Stimulated activated CD4-positive, alpha-beta T cell treated with anti-CD3 and anti-CD28 coated beads, Interleukin-1b, Interleukin-23, amount 100 ng/mL, for 24 hours (primary cell): ENCODE data around the gene TAC4.
A peak's percentile ranks its signal among the peaks of the same experiment; 100 is the strongest.

ENCODE experiments used
- DNase-seq, 4 experiments: peaks; one replicate each; pipeline ENCODE4 v3.0.0-alpha.2; 2020; ENCODE audit warnings: low read depth in 4 of 4, low spot score in 1 of 4

Gene TAC4

DNA sequence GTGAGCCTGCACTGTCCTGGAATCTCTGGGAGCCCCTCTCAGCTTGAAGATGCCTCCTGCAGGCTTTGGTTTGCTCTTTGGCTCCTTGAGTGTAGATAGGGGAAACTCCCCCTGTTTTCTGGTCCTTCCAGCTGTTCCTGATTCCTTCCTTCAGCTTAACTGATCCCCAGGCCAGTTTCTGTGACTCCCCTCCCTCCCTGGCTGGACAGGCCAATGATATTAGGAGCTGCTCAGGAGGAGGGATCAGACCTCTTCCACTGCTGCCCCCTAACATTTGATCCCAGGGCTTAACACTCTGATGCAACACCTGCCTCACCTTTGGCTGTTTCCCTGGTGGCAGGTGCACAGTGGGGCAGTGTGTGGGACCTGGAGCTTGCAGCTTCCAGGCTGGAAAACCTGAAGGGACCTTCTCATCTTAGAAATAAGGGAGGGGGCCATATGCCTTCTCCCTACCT lies at the start of gene TAC4:
Gene TAC4, minus strand, starts transcription at position 51 of the 455 bp plus-strand sequence. CDS start 52 bp downstream, outside the sequence.
- DNase-seq: no peak

GRCh38 chr17:49896860-49897259 lies 49.0 kb upstream of the TAC4 start:
- no peak for DNase-seq

DNA sequence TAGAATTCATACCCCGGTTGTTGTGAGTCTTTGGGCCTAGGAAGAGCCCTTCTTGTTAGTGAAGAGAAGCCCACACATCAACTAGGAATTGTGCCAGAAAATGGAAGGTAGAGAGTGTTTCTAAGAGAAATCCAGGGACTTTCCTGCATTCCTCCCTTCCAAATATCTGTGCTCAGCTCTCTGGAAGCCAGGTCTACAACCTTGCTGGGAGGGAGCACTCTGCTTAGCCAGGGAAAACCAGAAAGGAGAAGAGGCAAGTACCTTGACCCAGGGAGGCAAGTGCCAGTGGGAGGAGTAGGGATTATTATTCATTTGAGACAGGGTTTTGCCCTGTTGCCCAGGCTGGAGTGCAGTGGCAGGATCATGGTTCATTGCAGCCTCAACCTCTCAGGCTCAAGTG lies 48.4 kb upstream of the TAC4 start:
- no peak for DNase-seq

GRCh38 chr17:49895812-49896211 lies 47.9 kb upstream of the TAC4 start:
- DNase-seq: no peak

DNA sequence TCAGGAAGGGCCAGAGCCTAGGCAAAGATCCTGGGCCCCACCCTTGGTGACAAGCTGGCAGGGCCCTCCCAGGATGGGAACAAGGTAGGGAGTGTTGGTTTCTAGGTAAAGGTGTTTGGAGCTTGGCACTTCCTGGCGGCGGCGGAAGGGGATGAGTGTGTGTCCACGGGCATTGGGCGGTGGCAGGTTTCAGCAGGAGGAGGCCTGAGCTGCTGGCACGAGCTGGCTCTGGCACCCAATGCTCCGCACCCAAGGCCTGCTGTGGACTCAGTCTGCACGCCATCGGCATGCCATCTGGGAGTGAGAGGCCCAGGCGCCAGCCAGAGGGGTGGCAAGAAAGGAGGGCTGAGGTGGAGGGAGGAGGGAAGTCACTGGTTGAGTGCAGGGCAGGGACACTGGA lies 46.9 kb upstream of the TAC4 start:
- no peak for DNase-seq

DNA sequence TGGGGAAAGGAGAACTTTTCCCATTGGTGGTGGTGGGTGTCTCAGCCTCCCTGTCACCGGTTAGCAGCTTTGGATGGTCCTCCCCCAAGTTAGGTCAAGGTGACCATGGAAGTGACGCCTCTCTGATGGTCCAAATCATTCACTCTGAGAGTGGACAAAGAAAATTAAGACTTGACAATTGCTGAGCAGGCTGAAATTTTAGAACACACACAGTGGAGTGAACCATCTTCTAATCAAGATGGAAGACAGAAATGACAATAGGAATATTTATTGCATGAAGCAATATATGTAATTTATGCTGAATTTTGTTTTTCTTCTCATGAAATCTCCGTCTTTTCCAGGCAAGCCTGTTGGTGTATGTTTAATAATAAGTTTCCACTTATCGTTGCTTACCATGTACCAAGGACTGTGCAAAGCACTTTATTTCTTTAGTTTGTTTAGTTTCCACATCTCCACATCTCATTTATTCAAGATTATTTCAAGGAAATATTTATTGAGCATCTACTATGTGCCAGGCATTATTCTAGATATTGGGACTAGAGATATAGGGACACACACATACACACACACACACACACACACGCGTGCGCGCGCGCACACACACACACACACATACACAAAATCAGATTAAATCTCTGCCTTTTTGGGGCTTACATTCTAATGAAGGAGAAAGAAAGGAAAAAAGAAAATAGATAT lies 44.0 kb upstream of the TAC4 start:
- DNase-seq: no peak

DNA sequence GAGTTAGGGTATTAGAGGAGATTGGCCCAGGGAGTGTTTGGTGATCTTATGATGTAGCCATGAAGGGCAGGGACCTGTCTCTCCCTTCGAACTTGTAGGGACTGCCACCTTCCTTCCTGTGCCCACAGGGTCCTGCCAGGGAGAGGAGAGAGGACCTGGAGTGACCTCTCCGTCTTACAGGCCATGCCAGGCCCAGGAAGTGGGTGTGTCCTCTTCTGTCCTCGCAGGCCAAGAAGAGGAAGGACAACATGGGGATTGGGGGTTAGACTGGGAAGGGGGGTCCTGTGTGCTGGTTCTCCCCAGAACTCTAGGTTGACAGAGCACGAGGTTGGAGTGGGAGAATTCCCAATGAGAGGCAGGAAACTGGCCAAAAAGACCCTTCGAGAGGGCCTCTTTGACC lies 43.4 kb upstream of the TAC4 start:
- no peak for DNase-seq

GRCh38 chr17:49890852-49891251 lies 43.0 kb upstream of the TAC4 start:
- no peak for DNase-seq

DNA sequence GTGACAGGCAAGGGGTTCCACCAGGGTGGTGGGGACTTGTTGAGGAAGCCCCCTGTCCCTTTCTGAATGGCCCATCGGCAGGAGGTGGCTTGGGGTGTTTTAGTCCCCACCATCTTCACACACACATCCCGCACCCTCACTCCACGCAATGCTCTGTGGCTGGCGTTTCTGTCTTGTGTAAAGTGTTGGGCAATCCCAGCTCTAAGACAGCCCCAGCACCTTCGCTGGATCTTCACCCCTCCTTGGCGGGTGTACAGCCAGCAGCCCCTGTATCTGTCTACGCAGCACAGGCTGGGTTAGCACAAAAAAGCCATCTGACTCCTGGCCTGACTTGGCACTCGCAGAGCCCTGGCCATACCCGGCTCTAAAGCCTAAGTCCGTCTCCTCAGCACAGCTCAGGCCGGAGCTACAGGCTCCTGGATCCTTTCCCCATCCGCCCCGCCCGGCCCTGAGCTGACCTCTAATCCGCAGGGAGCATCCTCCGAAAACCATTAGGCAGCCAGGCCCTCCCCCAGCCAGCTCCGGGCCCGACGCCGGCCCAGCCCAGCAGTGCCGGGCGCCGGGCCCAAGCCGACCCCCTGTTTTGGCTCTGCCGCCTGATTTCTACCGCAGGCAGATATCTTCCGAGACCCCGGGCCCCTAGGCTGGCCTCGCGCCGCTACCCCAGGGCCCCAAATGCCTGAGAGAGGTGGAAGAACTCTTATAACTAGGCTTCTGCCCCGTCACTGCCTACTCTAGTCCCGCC lies 42.4 kb upstream of the TAC4 start:
- DNase-seq: no peak

GRCh38 chr17:49889500-49889899 lies 41.6 kb upstream of the TAC4 start:
- no peak for DNase-seq

DNA sequence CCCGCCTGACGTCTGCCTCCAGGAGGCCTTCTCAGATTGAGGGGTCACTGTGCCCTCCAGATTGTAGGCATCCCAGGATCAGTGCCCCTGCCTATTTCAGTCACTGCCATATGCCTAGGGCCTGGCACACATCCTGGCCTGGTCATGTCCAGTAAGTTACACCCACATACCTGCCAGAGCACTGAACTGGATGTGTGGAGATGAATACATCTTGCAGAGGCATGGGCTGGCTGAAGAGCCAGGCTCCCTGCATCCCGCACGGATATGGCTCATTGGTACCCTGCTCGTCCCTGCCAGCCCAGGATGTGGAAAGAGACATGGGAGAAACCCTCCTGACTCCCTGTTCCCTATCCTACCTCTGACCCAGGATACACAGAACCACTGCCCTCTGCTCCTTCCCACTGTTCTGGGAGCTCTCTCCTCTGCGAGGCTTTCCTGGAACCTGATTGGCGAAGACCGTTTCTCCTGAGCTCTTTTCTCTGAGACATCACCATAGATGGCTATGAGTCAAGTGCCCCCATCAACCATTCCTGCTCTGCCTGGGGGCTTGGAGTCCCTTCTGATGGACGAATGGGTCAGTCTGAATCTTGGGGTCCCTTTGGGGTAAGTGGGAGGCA lies 40.0 kb upstream of the TAC4 start:
- DNase-seq: no peak

- DNase-seq: no peak
Observed at GRCh38 chr17:49887086-49887743, 39.3 kb upstream of the TAC4 start.

- DNase-seq: no peak
Observed at GRCh38 chr17:49886036-49886435, 38.2 kb upstream of the TAC4 start.

GRCh38 chr17:49882434-49882833 lies 34.6 kb upstream of the TAC4 start:
- no peak for DNase-seq

DNA sequence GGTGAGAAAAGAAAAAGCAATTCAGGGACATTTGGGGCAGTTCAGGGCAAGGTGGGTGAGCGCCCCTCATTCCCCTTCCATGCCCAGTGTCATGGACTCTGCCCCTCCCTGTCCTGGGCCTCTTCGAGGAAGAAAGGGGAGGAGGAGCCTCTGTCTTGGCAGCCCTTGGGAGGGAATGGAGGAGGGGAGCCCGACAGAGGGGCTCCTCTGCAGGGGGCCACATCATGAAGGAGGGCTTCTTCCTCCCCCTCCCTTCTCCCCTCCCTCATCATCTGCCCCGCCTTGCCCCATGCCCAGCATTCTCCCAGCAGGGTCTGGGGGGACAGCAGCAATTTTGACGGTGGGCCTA lies 33.2 kb upstream of the TAC4 start:
- DNase-seq: no peak

DNA sequence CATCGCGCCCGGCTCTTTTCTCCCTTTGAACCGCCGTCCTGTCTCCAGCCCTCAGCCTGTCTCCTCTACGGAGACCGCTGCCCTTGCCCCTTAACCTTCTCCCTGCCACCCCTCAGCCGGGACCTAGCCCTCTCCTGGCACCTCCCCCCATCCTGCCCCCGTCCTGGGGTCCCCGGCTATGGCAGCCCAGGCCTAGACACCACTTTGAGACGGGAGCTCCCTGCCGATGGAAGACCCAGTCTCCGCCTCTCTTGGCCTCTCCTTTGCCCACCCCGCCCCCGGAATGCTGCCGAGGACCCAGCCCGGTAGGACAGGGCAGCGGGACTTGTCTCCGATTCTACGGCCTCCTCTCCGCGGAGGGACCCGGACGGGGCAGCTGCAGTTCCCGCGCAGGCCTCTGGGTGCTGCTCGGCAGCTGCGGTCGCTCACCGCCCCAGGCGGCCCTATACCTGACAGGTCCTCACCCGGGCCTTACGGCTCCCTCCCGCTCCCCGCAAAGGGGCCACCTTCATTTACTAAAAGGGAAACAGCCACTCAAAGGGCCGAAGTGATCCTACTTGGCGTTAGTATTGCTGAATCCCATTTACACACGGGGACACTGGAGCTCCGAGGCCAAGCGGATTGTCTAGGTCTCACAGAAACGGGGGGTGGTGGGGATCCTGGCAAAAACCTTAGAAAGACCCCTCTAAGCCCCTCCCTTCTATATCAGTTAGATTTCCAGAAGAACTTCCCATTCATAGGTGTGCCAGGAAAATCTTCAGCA lies 32.6 kb upstream of the TAC4 start:
- DNase-seq: peak; percentile 44 to 64 (median 58)

DNA sequence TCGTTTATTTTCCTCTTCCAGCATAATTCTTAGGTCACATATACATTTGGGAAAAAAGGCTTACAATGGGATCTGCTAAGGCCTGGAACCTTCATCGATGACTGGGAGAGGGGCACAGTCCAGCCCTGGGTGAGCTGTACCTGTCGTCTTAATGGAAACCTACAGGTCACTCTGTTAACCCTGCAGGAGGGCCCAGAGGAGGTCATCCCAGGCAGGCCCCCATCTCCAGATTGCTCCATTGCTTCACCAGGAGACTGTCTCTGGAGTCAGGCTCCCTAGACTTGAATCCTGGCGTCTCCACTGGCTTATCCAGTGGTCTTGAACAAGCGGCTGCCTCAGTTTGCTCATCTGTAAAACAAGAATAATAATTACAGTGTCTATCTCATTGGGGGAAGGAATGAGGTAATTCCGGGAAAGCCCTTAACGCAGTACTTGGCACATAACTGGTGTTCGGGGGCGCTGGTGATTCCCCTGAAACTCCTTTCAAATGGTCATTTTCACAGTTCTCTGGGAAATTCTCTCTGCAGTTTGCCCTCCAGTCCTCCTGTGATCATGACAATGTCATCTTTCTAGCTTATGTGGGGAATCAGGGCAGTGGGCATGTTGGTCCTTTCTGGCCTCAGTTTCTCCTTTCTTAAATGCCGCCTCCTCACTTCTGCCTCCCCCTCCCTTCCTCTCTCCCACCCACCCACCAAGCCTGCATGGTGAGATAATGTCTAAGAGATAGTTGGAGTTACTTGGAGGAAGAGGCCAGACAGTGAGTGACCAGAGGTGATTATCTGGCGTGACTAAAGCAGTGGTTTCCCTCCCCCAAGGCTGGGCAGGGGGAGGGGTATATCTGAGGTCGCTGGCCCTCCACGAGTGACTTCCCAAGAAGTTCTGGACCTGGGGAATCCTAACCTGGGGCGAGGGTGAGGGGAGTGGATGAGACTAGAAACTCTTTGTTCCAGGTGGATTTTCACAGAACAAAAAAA lies 31.3 kb upstream of the TAC4 start:
- DNase-seq: no peak

- DNase-seq: no peak
Observed at GRCh38 chr17:49875685-49876084, 27.8 kb upstream of the TAC4 start.

DNA sequence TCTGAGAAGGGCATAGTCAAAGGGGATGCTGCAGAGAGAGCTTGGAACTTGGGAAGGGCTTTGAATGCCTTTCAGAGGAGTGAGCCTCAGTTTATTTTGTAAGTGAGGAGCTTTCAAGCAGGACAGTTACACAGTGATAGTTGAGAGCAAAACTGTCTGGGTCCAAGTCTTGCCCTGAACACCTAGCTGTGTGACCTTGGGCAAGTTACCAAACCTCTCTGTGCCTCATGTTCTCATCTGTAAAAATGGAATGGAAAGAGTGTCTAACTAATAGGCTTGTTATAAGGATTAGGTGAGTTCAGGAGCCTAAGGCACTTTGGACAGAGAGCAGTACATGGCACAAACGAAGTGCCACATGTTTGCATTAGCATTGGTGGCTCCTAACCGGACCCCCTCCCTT lies 27.0 kb upstream of the TAC4 start:
- DNase-seq: no peak

- no peak for DNase-seq
Observed at GRCh38 chr17:49873926-49874325, 26.1 kb upstream of the TAC4 start.
